Activated CD8-positive, alpha-beta T cell treated with anti-CD3 and anti-CD28 coated beads for 36 hours (primary cell): ENCODE results near the gene QPCT. TPM values are rescaled to one million over a fixed set of nuclear protein-coding genes. Genes with fewer than 3 reads are reported as not detected.

ENCODE experiments used
- ATAC-seq: fragments of 200-7000 bp; cut with Tn5 transposase; one replicate; pipeline ENCODE4 v1.10.0; 2021; ENCODE audit warnings: mild to moderate bottlenecking, moderate library complexity
- CTCF ChIA-PET: fragments of 350-600 bp; sonication (Branson Sonifier 250); formaldehyde crosslinking; loops from one replicate; lab custom pipeline; 2021; ENCODE audit warnings: antibody characterized with exemption; lab: Charles Lee
- POLR2A ChIA-PET: fragments of 350-600 bp; sonication (Branson Sonifier 250); formaldehyde crosslinking; loops from one replicate; lab custom pipeline; 2021; ENCODE audit warnings: antibody characterized with exemption; lab: Charles Lee
- DNase-seq: peaks from one replicate; pipeline ENCODE4 v3.0.0-alpha.2; 2020
- H3K27ac Mint-ChIP-seq: one replicate; pipeline ENCODE4 v1.8.0; 2021; ENCODE audit warnings: mild to moderate bottlenecking, mixed read lengths
- H3K27me3 Mint-ChIP-seq: one replicate; pipeline ENCODE4 v1.8.0; 2021; ENCODE audit warnings: mixed read lengths
- H3K36me3 Mint-ChIP-seq: one replicate; pipeline ENCODE4 v1.8.0; 2021; ENCODE audit warnings: low read depth, mixed read lengths
- H3K4me1 Mint-ChIP-seq: one replicate; pipeline ENCODE4 v1.8.0; 2021; ENCODE audit warnings: low read depth, mixed read lengths
- H3K4me3 Mint-ChIP-seq: one replicate; pipeline ENCODE4 v1.8.0; 2021; ENCODE audit warnings: mild to moderate bottlenecking, moderate library complexity, mixed read lengths
- H3K9me3 Mint-ChIP-seq: one replicate; pipeline ENCODE4 v1.8.0; 2021; ENCODE audit warnings: mixed read lengths
- CTCF ChIP-seq: fragments of 200-600 bp; IDR thresholded peaks from one replicate; pipeline ENCODE4 v1.8.0; 2022; ENCODE audit warnings: antibody characterized with exemption, mild to moderate bottlenecking
- intact Hi-C: fragments of 100-400 bp; cut with micrococcal nuclease; formaldehyde crosslinking; loops from one replicate; pipeline ENCODE4 v1.10.0; 2022
- total RNA-seq, 2 experiments: library from RNA; stranded (reverse); gene quantifications; one replicate each; pipeline ENCODE4 v1.2.3, GENCODE V29; 2021

The QPCT gene
- total RNA-seq, 2 experiments from 2014 or later, result 0.29 to 0.56 TPM

GRCh38 chr2:37326866-37327634, 17.4 kb upstream of the QPCT start:
- no peak for ATAC-seq
- TF ChIP-seq CTCF, result no peak
- DNase-seq, result no peak
- no peak overlapping the region for H3K27ac Mint-ChIP-seq
- intact Hi-C loops, result no loop called here
- peaks cover 18% of the 10 kb centered on the region for H3K4me1 Mint-ChIP-seq
- no peak overlapping the region for H3K4me3 Mint-ChIP-seq
- H3K9me3 Mint-ChIP-seq, result no peaks in the 10 kb centered on the region
- peaks cover 13% of the 10 kb centered on the region for H3K27me3 Mint-ChIP-seq
- H3K36me3 Mint-ChIP-seq, result peaks cover 5% of the 10 kb centered on the region
- CTCF ChIA-PET, result interaction anchor here (0.7 to 1.8 kb wide), 4 partner anchors 8 to 59 kb away, joined by 3 to 4 read pairs (median 3); no protein-coding TSS in a partner anchor
- POLR2A ChIA-PET, result no interaction called here

- Mint-ChIP-seq H3K4me3 (no peak overlapping the region), H3K27ac (no peak overlapping the region), H3K4me1 (peaks cover 3% of the 10 kb centered on the region), H3K27me3 (peaks cover 15% of the 10 kb centered on the region), H3K36me3 (no peaks in the 10 kb centered on the region), H3K9me3 (no peaks in the 10 kb centered on the region)
- ChIA-PET CTCF (interaction anchor here (0.7 to 1.9 kb wide), 4 partner anchors 13 to 547 kb away, joined by 3 to 6 read pairs (median 3); no protein-coding TSS in a partner anchor), POLR2A (interaction anchor here (1.0 to 1.5 kb wide), 2 partner anchors 37 to 57 kb away, joined by 3 read pairs; no protein-coding TSS in a partner anchor)
- ATAC-seq (no peak), DNase-seq (no peak)
- intact Hi-C loops, result no loop called here
- TF ChIP-seq CTCF, result no peak
Measured at GRCh38 chr2:37330681-37331080, 13.7 kb upstream of the QPCT start.

- ChIA-PET CTCF (interaction anchor here (1.2 kb wide), 1 partner anchor 12 kb away, joined by 4 read pairs; no protein-coding TSS in a partner anchor), POLR2A (no interaction called here)
- Mint-ChIP-seq H3K4me3 (no peak overlapping the region), H3K36me3 (no peaks in the 10 kb centered on the region), H3K27ac (no peak overlapping the region), H3K9me3 (no peaks in the 10 kb centered on the region), H3K4me1 (no peaks in the 10 kb centered on the region), H3K27me3 (peaks cover 8% of the 10 kb centered on the region)
- ATAC-seq (no peak), DNase-seq (no peak)
- no peak for TF ChIP-seq CTCF
- intact Hi-C loops, result no loop called here
Measured at GRCh38 chr2:37332560-37332959, 11.9 kb upstream of the QPCT start.

- peaks cover 7% of the 10 kb centered on the region for H3K27me3 Mint-ChIP-seq
- intact Hi-C loops, result no loop called here
- no peak for ATAC-seq
- H3K4me1 Mint-ChIP-seq, result no peaks in the 10 kb centered on the region
- no peaks in the 10 kb centered on the region for H3K36me3 Mint-ChIP-seq
- ChIA-PET POLR2A (no interaction called here), CTCF (interaction anchor here (1.2 kb wide), 1 partner anchor 12 kb away, joined by 4 read pairs; no protein-coding TSS in a partner anchor)
- no peak overlapping the region for H3K27ac Mint-ChIP-seq
- no peak overlapping the region for H3K4me3 Mint-ChIP-seq
- TF ChIP-seq CTCF, result no peak
- DNase-seq, result no peak
- no peaks in the 10 kb centered on the region for H3K9me3 Mint-ChIP-seq
Measured at GRCh38 chr2:37333256-37333655, 11.2 kb upstream of the QPCT start.

- intact Hi-C loops, result no loop called here
- Mint-ChIP-seq H3K27me3 (peaks cover 7% of the 10 kb centered on the region), H3K4me3 (no peak overlapping the region), H3K27ac (no peak overlapping the region), H3K4me1 (peaks cover 7% of the 10 kb centered on the region), H3K36me3 (no peaks in the 10 kb centered on the region), H3K9me3 (no peaks in the 10 kb centered on the region)
- ATAC-seq, result no peak
- CTCF ChIA-PET, result interaction anchor here (1.1 to 1.7 kb wide), 3 partner anchors 8 to 60 kb away, joined by 3 to 8 read pairs (median 3); no protein-coding TSS in a partner anchor
- no peak for DNase-seq
- POLR2A ChIA-PET, result interaction anchor here (1.7 kb wide), 1 partner anchor 11 kb away, joined by 6 read pairs; the partner anchor contains the start of gene PRKD3
- no peak for TF ChIP-seq CTCF
Measured at GRCh38 chr2:37335604-37336003, 8.8 kb upstream of the QPCT start.
